ENCODE data around the gene MLYCD.

GRCh38 chr16:83935005-83935857 lies 36.3 kb downstream of the MLYCD start:
- TF ChIP-seq GATA2 (IDR thresholded peaks at IDR 0.05; ENCODE audit: low read depth, low read length): no peak
- no peak for TF ChIP-seq GATA3 (IDR thresholded peaks at IDR 0.05; ENCODE audit: low read depth, low read length)
